Testis (tissue), 3 donors: ENCODE results near the gene ERBB4. TPM values are rescaled to one million over a fixed set of nuclear protein-coding genes. Genes with fewer than 3 reads are reported as not detected.
"Not testable (repeated sequence)": the region's sequence is repeated elsewhere in the genome, so short reads cannot be mapped to it uniquely, and the experiment has no call there.

Experiments
- DNase-seq: peaks from one replicate; pipeline ENCODE4 v3.0.0-alpha.2; 2019
- H3K27ac ChIP-seq, 2 donors: fragments of 200-600 bp; sonication (generic); one replicate each; pipeline ENCODE4 v1.5.1; 2019
- H3K27me3 ChIP-seq: fragments of 200-600 bp; sonication (generic); one replicate; pipeline ENCODE4 v1.5.1; 2019
- H3K36me3 ChIP-seq: fragments of 200-600 bp; sonication (generic); one replicate; pipeline ENCODE4 v1.5.1; 2017; ENCODE audit warnings: low read depth; ENCODE audit errors: missing control alignments
- H3K4me1 ChIP-seq: fragments of 200-600 bp; sonication (generic); one replicate; pipeline ENCODE4 v1.5.1; 2019
- H3K4me3 ChIP-seq, 2 donors: fragments of 200-600 bp; sonication (generic); one replicate each; pipeline ENCODE4 v1.5.1; 2017 to 2019
- H3K9me3 ChIP-seq: fragments of 200-600 bp; sonication (generic); one replicate; pipeline ENCODE4 v1.5.1; 2017
- POLR2A ChIP-seq: fragments of 450-650 bp; IDR thresholded peaks from one replicate; pipeline ENCODE4 v1.6.1; 2017; ENCODE audit warnings: antibody characterized with exemption, mild to moderate bottlenecking, moderate library complexity
- WGBS, 2 donors: methylation state at CpG; one replicate each; pipeline ENCODE4 v1.1.5; 2018; 5-methylcytosine and 5-hydroxymethylcytosine counted together
- intact Hi-C: fragments of 100-400 bp; cut with DNase I; formaldehyde crosslinking; loops from one replicate; pipeline ENCODE4 v1.15.1; 2023; ENCODE audit warnings: low total_unique reads
- polyA plus RNA-seq: library from polyadenylated mRNA; stranded (reverse); fragments of 350-450 nt; fragmentation: Illumina TruSeq; extraction: RNeasy Lipid Tissue Mini Kit (QIAGEN cat#74804); gene quantifications from one replicate; pipeline ENCODE4 v1.2.3, GENCODE V29; 2014; ENCODE audit warnings: low read depth, low replicate concordance; ENCODE audit not compliant: insufficient read depth
- total RNA-seq, 2 donors: library from RNA; depleted of rRNA; stranded (reverse); fragments of >200 nt; gene quantifications; one replicate each; pipeline ENCODE4 v1.2.3, GENCODE V29; 2016
- TF ChIP-seq, protein P1 (sequence below), 3 experiments: fragments of 450-650 bp in 2 of 3; fragments of 200-600 bp in 1 of 3; sonication (generic) in 1 of 3; IDR thresholded peaks; one replicate each; pipeline ENCODE4 v1.5.1; 2016 to 2019; ENCODE audit warnings: antibody characterized with exemption in 3 of 3, mild to moderate bottlenecking in 2 of 3, moderate library complexity in 1 of 3

Gene ERBB4
- total and polyA plus RNA-seq, 3 donors from 2014 or later = 6.1 to 62.7 (median 47.7) TPM

GRCh38 chr2:212488611-212489010 lies 50.0 kb downstream of the ERBB4 start:
- DNase-seq = no peak
- H3K9me3 ChIP-seq = no peaks in the 10 kb centered on the region
- WGBS, 2 donors = 92 to 93% methylated on average over 2 of the region's 2 CpGs
- no peaks in the 10 kb centered on the region for H3K4me1 ChIP-seq
- H3K36me3 ChIP-seq = no peaks in the 10 kb centered on the region
- TF ChIP-seq, protein P1, sequence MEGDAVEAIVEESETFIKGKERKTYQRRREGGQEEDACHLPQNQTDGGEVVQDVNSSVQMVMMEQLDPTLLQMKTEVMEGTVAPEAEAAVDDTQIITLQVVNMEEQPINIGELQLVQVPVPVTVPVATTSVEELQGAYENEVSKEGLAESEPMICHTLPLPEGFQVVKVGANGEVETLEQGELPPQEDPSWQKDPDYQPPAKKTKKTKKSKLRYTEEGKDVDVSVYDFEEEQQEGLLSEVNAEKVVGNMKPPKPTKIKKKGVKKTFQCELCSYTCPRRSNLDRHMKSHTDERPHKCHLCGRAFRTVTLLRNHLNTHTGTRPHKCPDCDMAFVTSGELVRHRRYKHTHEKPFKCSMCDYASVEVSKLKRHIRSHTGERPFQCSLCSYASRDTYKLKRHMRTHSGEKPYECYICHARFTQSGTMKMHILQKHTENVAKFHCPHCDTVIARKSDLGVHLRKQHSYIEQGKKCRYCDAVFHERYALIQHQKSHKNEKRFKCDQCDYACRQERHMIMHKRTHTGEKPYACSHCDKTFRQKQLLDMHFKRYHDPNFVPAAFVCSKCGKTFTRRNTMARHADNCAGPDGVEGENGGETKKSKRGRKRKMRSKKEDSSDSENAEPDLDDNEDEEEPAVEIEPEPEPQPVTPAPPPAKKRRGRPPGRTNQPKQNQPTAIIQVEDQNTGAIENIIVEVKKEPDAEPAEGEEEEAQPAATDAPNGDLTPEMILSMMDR (IDR thresholded peaks at IDR 0.05) = no peak
- no peak for TF ChIP-seq POLR2A
- no peaks in the 10 kb centered on the region for H3K27me3 ChIP-seq
- intact Hi-C loops = no loop called here
- no peak overlapping the region for H3K27ac ChIP-seq
- H3K4me3 ChIP-seq = no peak overlapping the region

DNA sequence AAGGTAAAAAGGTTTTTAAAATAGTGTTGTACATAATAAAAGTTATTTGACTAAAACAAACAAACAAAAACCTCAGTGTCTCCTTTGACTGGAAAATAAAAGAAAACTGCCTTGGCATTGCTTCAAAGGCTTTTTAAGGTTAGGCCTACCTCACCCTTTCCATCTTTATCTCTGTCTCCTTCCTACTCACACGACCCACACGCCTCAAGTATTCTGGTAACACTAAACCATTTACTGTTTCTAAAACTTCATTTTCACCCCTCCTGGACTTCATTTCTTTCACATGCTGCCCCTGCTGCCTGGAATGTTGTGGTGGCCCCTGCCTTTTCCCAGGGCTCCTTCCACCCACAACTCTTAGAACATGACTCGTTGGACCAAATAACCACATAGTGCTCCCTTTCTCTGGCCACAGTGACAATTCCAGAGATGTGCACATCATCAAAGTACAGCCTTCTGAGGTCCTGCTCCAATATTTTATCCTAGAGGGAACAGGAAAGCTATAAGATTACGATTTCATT lies 54.0 kb downstream of the ERBB4 start:
- no peak for TF ChIP-seq POLR2A
- TF ChIP-seq, protein P1 (IDR thresholded peaks at IDR 0.05) = no peak
- WGBS, 2 donors = 62% methylated on average over 4 of the region's 4 CpGs
- intact Hi-C loops = no loop called here
- no peak overlapping the region for H3K27ac ChIP-seq
- H3K27me3 ChIP-seq = no peaks in the 10 kb centered on the region
- H3K9me3 ChIP-seq = no peaks in the 10 kb centered on the region
- no peak overlapping the region for H3K4me3 ChIP-seq
- no peak for DNase-seq
- H3K36me3 ChIP-seq = no peaks in the 10 kb centered on the region
- no peaks in the 10 kb centered on the region for H3K4me1 ChIP-seq

GRCh38 chr2:212480447-212480846 lies 58.2 kb downstream of the ERBB4 start:
- no peak for DNase-seq
- Histone ChIP-seq H3K4me3 (no peak overlapping the region), H3K27ac (no peak overlapping the region), H3K36me3 (no peaks in the 10 kb centered on the region), H3K9me3 (no peaks in the 10 kb centered on the region), H3K4me1 (no peaks in the 10 kb centered on the region), H3K27me3 (no peaks in the 10 kb centered on the region)
- TF ChIP-seq, protein P1 (IDR thresholded peaks at IDR 0.05) = no peak
- TF ChIP-seq POLR2A = no peak
- intact Hi-C loops = no loop called here
- WGBS, 2 donors = 95 to 96% methylated on average over 1 of the region's 1 CpG

GRCh38 chr2:212477571-212477970 lies 61.0 kb downstream of the ERBB4 start:
- Histone ChIP-seq H3K4me3 (no peak overlapping the region), H3K27me3 (no peaks in the 10 kb centered on the region), H3K4me1 (no peaks in the 10 kb centered on the region), H3K27ac (no peak overlapping the region), H3K9me3 (no peaks in the 10 kb centered on the region), H3K36me3 (no peaks in the 10 kb centered on the region)
- WGBS, 2 donors = 57 to 66% methylated on average over 2 of the region's 2 CpGs
- no peak for TF ChIP-seq POLR2A
- TF ChIP-seq, protein P1 (IDR thresholded peaks at IDR 0.05) = no peak
- intact Hi-C loops = no loop called here
- DNase-seq = no peak

DNA sequence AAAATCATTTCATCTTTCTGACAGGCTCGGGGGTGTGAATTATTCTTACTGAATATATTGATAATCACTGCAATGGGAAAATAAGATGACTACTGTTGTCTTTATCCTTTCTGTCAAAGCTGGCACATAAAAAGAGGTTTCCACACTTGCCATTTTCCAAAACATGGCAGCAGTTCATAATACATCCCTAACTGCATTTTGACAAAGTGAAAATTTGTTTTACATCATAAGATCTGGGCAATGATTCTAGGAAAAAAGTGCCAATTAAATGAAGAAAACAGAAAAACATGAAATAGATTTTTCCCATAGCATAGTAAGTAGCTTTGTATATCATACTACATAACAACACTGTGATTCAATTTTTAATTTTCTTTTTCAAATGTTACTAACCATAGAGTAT lies 65.4 kb downstream of the ERBB4 start:
- H3K9me3 ChIP-seq = no peaks in the 10 kb centered on the region
- no peaks in the 10 kb centered on the region for H3K36me3 ChIP-seq
- no peaks in the 10 kb centered on the region for H3K4me1 ChIP-seq
- H3K27ac ChIP-seq = no peak overlapping the region
- WGBS, 2 donors = 86% methylated on average over 1 of the region's 1 CpG
- intact Hi-C loops = no loop called here
- DNase-seq = no peak
- H3K27me3 ChIP-seq = no peaks in the 10 kb centered on the region
- no peak for TF ChIP-seq POLR2A
- TF ChIP-seq, protein P1 (IDR thresholded peaks at IDR 0.05) = no peak
- H3K4me3 ChIP-seq = no peak overlapping the region

GRCh38 chr2:212467551-212467950 lies 71.1 kb downstream of the ERBB4 start:
- H3K27ac ChIP-seq, H3K9me3 ChIP-seq, H3K4me1 ChIP-seq, intact Hi-C loops, H3K4me3 ChIP-seq, H3K27me3 ChIP-seq, DNase-seq, H3K36me3 ChIP-seq: not testable (repeated sequence)
- WGBS, 2 donors = 95 to 100% methylated on average over 2 of the region's 2 CpGs
